ENCODE data around the gene CD9. TPM values are rescaled to one million over a fixed set of nuclear protein-coding genes. Genes with fewer than 3 reads are reported as not detected.
A peak's percentile ranks its signal among the peaks of the same experiment; 100 is the strongest.

Gene CD9
- total RNA-seq, 4 donors from 2014 or later = 464 to 1,007 (median 773) TPM

DNA sequence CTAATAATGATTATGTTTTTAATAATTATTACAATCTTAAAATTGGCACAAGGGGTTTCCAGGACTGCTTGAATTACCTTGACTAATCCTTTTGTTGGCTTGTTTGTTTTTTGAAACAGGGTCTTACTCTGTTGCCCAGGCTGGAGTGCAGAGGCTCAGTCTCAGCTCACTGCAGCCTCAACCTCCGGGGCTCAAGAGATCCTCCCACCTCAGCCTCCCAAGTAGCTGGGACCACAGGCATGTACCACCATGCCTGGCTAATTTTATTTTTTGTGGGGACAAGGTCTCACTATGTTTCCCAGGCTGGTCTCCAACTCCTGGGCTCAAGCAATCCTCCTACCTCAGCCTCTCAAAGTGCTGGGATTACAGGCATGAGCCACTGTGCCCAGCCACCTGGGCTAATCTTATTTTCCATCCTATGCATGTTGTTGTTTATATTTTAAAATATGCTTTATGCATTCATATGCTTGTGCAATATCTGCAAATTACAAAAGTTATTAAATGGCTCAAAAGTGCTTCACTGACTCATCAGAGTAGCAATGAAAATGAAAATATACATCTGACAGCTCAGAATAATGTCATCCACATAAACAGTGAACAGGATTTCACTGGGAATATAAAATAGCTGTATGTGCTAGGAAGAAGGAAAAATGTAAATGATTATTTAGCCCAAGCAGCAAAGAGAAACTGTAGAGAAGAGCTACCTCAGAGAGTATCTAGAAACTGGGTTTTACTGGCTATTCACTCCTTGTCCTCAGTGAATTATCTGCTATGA is 85.5 kb downstream of the CD9 start:
- TF ChIP-seq POLR2A (IDR thresholded peaks at IDR 0.05) = no peak
- TF ChIP-seq, protein P1, sequence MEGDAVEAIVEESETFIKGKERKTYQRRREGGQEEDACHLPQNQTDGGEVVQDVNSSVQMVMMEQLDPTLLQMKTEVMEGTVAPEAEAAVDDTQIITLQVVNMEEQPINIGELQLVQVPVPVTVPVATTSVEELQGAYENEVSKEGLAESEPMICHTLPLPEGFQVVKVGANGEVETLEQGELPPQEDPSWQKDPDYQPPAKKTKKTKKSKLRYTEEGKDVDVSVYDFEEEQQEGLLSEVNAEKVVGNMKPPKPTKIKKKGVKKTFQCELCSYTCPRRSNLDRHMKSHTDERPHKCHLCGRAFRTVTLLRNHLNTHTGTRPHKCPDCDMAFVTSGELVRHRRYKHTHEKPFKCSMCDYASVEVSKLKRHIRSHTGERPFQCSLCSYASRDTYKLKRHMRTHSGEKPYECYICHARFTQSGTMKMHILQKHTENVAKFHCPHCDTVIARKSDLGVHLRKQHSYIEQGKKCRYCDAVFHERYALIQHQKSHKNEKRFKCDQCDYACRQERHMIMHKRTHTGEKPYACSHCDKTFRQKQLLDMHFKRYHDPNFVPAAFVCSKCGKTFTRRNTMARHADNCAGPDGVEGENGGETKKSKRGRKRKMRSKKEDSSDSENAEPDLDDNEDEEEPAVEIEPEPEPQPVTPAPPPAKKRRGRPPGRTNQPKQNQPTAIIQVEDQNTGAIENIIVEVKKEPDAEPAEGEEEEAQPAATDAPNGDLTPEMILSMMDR (IDR thresholded peaks at IDR 0.05) = no peak
- no peaks in the 10 kb centered on the region for H3K27me3 ChIP-seq
- H3K9me3 ChIP-seq = no peaks in the 10 kb centered on the region
- H3K27ac ChIP-seq = peak overlapping the region in 3 of 4 donors; percentile 14 to 65 (median 63)
- no peak overlapping the region for H3K4me3 ChIP-seq
- intact Hi-C loops (cut with DNase I) = loop anchor here (2.0 kb wide), 1 partner anchor 91 kb away; no protein-coding TSS in a partner anchor
- no peaks in the 10 kb centered on the region for H3K36me3 ChIP-seq
- peaks cover 4 to 56% (median 18%) of the 10 kb centered on the region in 3 donors for H3K4me1 ChIP-seq
- 13 to 38% methylated on average over 1 of the region's 1 CpG for WGBS, 2 donors
- DNase-seq = no peak

Small RNAs within 50 kb of the gene (small RNA-seq; reads per million reads assigned to genes)
- gene ATP5MFP5 = 0 reads per million in 4 donors
- gene RF00019 = 0 reads per million in 4 donors

Other genes starting within 250 kb of the CD9 start
- gene VWF, start 75.7 kb upstream of the CD9 start, total RNA-seq = 10 to 100 TPM; 21.1 to 92.5 (median 49.7) TPM
- gene PLEKHG6, start 110.3 kb downstream of the CD9 start, total RNA-seq = 10 to 100 TPM; 13.9 to 61.7 (median 29.2) TPM
- gene TNFRSF1A, start 141.7 kb downstream of the CD9 start, total RNA-seq = 100 to 1,000 TPM; 121 to 190 (median 134) TPM
- 100 to 1,000 TPM in 3 of 4 donors, 10 to 100 TPM in 1; 88.9 to 266 (median 111) TPM for gene SCNN1A, start 175.2 kb downstream of the CD9 start, total RNA-seq
- 100 to 1,000 TPM in 3 of 4 donors, 10 to 100 TPM in 1; 98.2 to 171 (median 136) TPM for gene LTBR, start 183.8 kb downstream of the CD9 start, total RNA-seq
- gene CD27, start 244.6 kb downstream of the CD9 start, total RNA-seq = 1 to 10 TPM in 3 of 4 donors, under 1 TPM in 1; 0.49 to 4.2 (median 2.9) TPM

All from esophagus squamous epithelium (tissue), 5 donors.